ENCODE data around the gene WNK3.
"Not testable (repeated sequence)": the region's sequence is repeated elsewhere in the genome, so short reads cannot be mapped to it uniquely, and the experiment has no call there.

WNK3 gene

GRCh38 chrX:54357414-54358377 lies at the start of gene WNK3:
Gene WNK3 (minus strand): TSS chrX:54358046.
- peak; percentile 94 for DNase-seq

GRCh38 chrX:54407266-54407665 lies 49.4 kb upstream of the WNK3 start:
- DNase-seq = no peak

GRCh38 chrX:54397113-54397512 lies 39.3 kb upstream of the WNK3 start:
- DNase-seq = no peak

GRCh38 chrX:54386314-54386713 lies 28.5 kb upstream of the WNK3 start:
- DNase-seq = no peak

DNA sequence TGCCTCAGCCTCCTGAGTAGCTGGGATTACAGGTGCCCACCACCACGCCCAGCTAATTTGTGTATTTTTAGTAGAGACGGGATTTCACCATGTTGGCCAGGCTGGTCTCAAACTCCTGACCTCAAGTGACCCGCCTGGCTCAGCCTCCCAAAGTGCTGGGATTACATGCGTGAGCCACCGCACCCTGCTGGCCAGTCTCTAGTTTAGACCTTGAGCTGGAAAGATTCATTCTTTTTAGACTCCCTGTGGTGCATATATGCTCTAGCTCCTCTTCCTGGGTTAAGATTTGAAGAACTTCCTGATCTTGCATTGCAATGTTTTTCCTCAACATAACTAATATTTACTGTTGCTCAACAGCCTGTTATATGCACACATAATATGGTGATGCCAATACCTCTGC lies 26.8 kb upstream of the WNK3 start:
- not testable (repeated sequence) for DNase-seq

DNA sequence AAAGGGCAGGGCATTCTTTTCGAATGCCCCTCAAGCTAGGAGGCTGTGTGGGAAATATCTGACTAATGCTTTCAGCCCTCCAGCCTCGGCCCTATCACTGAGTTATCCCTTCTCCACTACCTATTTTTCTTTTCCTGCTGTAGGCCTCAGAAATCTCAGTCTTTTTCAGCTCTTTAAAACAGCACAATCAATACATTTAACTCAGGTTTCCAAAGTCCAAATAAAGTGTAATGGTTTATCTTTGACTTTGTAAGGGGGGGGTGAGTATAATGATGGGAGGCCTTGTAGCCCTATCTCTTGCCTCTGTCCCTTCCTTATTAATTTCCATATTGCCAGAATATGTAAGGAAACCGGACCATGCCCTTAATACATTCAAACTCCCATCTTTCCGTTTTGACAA lies 1.6 kb upstream of the WNK3 start:
- DNase-seq = no peak

GRCh38 chrX:54358424-54359211 lies 772 bp upstream of the WNK3 start:
- DNase-seq = peak; percentile 82

- no peak for DNase-seq
These were observed 5.2 kb downstream of the WNK3 start for GRCh38 chrX:54352677-54353076.

DNA sequence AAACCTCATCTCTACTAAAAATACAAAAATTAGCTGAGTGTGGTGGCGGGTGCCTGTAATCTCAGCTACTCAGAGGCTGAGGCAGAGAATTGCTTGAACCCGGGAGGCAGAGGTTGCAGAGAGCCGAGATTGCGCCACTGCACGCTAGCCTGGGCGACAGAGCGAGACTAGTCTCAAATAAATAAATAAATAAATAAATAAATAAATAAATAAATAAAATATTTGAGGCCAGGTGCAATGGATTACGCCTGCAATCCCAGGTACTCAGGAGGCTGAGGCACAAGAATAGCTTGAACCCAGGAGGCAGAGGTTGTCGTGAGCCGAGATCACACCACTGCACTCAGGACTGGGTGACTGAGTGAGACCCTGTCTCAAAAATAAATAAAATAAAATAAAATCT lies 20.5 kb downstream of the WNK3 start:
- DNase-seq = not testable (repeated sequence)

DNA sequence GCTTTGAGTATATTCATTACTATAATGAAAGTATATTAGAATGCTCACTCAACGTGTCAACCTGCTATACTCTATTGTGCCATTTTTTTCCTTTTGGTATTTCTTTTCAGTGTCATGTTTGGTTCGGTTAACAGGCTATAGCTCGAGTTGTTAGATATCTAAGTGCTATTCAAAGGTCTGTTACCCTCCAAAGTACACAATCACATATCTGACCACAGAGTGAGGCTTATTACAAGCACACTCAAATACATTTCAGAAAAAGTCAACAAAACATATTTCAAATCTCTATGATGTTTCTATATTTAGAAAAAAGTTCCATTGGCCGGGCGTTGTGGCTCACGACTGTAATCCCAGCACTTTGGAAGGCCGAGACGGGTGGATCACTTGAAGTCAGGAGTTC lies 32.8 kb downstream of the WNK3 start:
- no peak for DNase-seq

DNA sequence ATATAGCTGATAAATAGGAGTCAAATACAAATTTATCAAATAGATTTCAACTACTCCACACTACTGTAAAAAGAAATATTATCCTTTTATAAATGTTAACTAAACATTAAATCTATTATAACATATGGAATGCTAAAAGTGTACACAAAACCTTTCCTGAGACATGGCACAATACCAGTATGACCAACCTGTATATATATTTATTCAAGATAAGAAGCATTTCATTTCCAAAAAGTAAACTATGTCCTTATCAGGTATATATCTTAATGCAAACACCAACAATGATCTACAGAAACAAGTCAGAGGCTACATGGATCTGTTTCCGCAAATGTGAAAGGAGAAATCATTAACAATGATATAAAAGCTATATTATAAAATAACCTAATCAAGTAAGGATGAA lies 37.8 kb downstream of the WNK3 start:
- no peak for DNase-seq

GRCh38 chrX:54306379-54306778 lies 51.5 kb downstream of the WNK3 start:
- no peak for DNase-seq

- no peak for DNase-seq
These were observed 56.3 kb downstream of the WNK3 start for GRCh38 chrX:54301516-54301915.

DNA sequence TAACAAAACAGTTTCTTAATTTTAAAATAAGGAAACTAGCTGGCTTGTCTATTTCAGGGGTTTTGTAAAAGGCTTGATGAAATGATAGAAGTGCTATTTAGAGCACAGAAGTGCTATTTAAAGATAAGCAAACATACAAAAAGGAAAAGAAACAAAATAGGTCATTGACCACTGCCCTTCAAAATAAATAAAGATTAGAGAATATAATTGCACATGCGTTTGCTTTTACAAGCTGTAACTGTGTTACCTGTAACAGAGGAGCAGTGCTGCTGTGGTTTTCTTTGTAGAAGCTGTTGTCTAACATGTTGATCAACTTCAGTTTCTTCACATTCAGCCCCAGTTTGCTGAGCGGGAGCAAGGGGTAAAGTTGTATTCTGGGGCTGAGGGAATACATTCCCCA lies 63.5 kb downstream of the WNK3 start:
- DNase-seq = no peak

- no peak for DNase-seq
These were observed 65.1 kb downstream of the WNK3 start for GRCh38 chrX:54292755-54293154.

GRCh38 chrX:54291758-54292157 lies 66.1 kb downstream of the WNK3 start:
- no peak for DNase-seq

DNA sequence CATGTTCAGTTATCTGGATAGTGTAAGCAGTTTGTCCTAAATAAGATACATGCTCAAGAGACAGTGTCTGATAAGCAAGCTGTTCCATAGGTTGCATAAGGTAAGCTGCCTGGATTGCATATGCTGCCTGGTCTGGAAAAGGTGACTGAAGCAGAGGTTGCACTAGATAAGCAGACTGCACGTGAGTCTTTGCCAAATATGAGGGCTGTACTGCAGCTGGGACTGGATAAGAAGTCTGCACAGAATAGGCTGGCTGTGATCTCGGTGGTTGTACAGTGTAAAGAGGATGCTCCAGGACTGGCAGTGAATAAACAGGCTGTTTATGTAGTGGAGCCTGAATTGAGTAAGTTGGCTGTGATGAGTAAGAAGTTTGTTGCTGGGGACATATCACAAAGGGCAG lies 68.9 kb downstream of the WNK3 start:
- DNase-seq = no peak

DNA sequence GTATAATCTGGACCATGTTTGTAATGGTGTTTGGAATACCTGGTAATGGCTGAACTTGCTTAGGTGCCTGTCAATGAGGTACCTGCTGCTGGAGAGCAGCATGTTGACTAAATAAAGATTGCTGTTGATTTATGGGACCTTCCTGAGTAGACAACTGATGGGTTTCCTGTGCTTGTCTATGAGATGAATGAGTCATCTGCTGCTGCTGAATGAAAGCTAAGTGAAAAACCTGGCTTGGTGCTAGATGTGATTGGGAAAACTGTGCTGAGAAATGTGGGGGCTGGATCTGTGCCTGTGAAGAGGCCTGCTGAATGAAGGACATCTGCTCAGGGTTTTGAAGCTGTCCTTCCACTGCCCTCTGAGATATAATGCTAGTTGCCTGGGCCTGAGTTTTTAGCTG lies 69.6 kb downstream of the WNK3 start:
- DNase-seq = no peak

GRCh38 chrX:54281676-54282075 lies 76.2 kb downstream of the WNK3 start:
- DNase-seq = no peak

GRCh38 chrX:54280466-54280865 lies 77.4 kb downstream of the WNK3 start:
- no peak for DNase-seq

GRCh38 chrX:54271664-54272063 lies 86.2 kb downstream of the WNK3 start:
- DNase-seq = no peak

GRCh38 chrX:54248309-54248708 lies 109.5 kb downstream of the WNK3 start:
- DNase-seq = no peak

GRCh38 chrX:54246866-54247265 lies 111.0 kb downstream of the WNK3 start:
- DNase-seq = no peak

- DNase-seq = no peak
These were observed 119.3 kb downstream of the WNK3 start for GRCh38 chrX:54238588-54238987.
